Parathyroid adenoma (tissue), 2 donors: ENCODE data around the gene SUSD4.

Experiments used
- H2AFZ ChIP-seq: fragments of 300-600 bp; sonication (generic); one replicate; pipeline ENCODE4 v1.7.0; 2017; ENCODE audit warnings: antibody characterized with exemption, mild to moderate bottlenecking
- H3K27ac ChIP-seq: fragments of 300-600 bp; sonication (generic); one replicate; pipeline ENCODE4 v1.7.0; 2017
- H3K27me3 ChIP-seq: fragments of 300-600 bp; sonication (generic); one replicate; pipeline ENCODE4 v1.7.0; 2017; ENCODE audit warnings: low read length; ENCODE audit not compliant: control insufficient read depth, insufficient read depth
- H3K36me3 ChIP-seq: fragments of 300-600 bp; sonication (generic); one replicate; pipeline ENCODE4 v1.7.0; 2017; ENCODE audit warnings: low read length; ENCODE audit not compliant: control insufficient read depth, insufficient read depth
- H3K4me1 ChIP-seq: fragments of 300-600 bp; sonication (generic); one replicate; pipeline ENCODE4 v1.7.0; 2017; ENCODE audit warnings: control low read depth
- H3K4me2 ChIP-seq: fragments of 300-600 bp; sonication (generic); one replicate; pipeline ENCODE4 v1.7.0; 2017; ENCODE audit warnings: low read length
- H3K4me3 ChIP-seq: fragments of 300-600 bp; sonication (generic); one replicate; pipeline ENCODE4 v1.7.0; 2017; ENCODE audit warnings: low read depth, low read length
- H3K79me2 ChIP-seq: fragments of 300-600 bp; sonication (generic); one replicate; pipeline ENCODE4 v1.7.0; 2017; ENCODE audit warnings: control low read depth
- H3K9ac ChIP-seq: fragments of 300-600 bp; sonication (generic); one replicate; pipeline ENCODE4 v1.7.0; 2017; ENCODE audit warnings: mild to moderate bottlenecking
- H3K9me3 ChIP-seq: fragments of 300-600 bp; sonication (generic); one replicate; pipeline ENCODE4 v1.7.0; 2017; ENCODE audit warnings: low read length; ENCODE audit not compliant: control insufficient read depth
- CTCF ChIP-seq: fragments of 300-600 bp; sonication (generic); IDR thresholded peaks from one replicate; pipeline ENCODE4 v1.7.0; 2017; ENCODE audit warnings: antibody characterized with exemption, mild to moderate bottlenecking
- donor health status: primary hyperparathyroidism.

Gene SUSD4

GRCh38 chr1:223233019-223233409, 131.0 kb downstream of the SUSD4 start:
- H3K27ac ChIP-seq: no peak overlapping the region
- no peak for TF ChIP-seq CTCF
- H3K4me2 ChIP-seq: no peak overlapping the region
- H3K9ac ChIP-seq: no peak overlapping the region
- no peaks in the 10 kb centered on the region for H3K4me1 ChIP-seq
- no peak overlapping the region for H3K4me3 ChIP-seq
- H2AFZ ChIP-seq: no peak overlapping the region
- H3K36me3 ChIP-seq: no peaks in the 10 kb centered on the region
- no peaks in the 10 kb centered on the region for H3K79me2 ChIP-seq
- H3K9me3 ChIP-seq: no peaks in the 10 kb centered on the region
- no peaks in the 10 kb centered on the region for H3K27me3 ChIP-seq

- no peak overlapping the region for H3K27ac ChIP-seq
- no peaks in the 10 kb centered on the region for H3K9me3 ChIP-seq
- H3K4me2 ChIP-seq: no peak overlapping the region
- H3K79me2 ChIP-seq: no peaks in the 10 kb centered on the region
- no peak for TF ChIP-seq CTCF
- no peak overlapping the region for H2AFZ ChIP-seq
- no peaks in the 10 kb centered on the region for H3K27me3 ChIP-seq
- H3K9ac ChIP-seq: no peak overlapping the region
- no peaks in the 10 kb centered on the region for H3K36me3 ChIP-seq
- H3K4me1 ChIP-seq: no peaks in the 10 kb centered on the region
- H3K4me3 ChIP-seq: no peak overlapping the region
Measured at GRCh38 chr1:223231581-223231980, 132.4 kb downstream of the SUSD4 start.

GRCh38 chr1:223231011-223231572, 132.9 kb downstream of the SUSD4 start:
- Histone ChIP-seq H3K27ac (no peak overlapping the region), H3K9me3 (no peaks in the 10 kb centered on the region), H3K9ac (no peak overlapping the region), H3K4me2 (no peak overlapping the region), H3K79me2 (no peaks in the 10 kb centered on the region), H3K4me3 (no peak overlapping the region), H2AFZ (no peak overlapping the region), H3K36me3 (no peaks in the 10 kb centered on the region), H3K27me3 (no peaks in the 10 kb centered on the region), H3K4me1 (no peaks in the 10 kb centered on the region)
- TF ChIP-seq CTCF: no peak

GRCh38 chr1:223230161-223230881, 133.7 kb downstream of the SUSD4 start:
- H3K4me2 ChIP-seq: no peak overlapping the region
- no peaks in the 10 kb centered on the region for H3K9me3 ChIP-seq
- H3K4me1 ChIP-seq: no peaks in the 10 kb centered on the region
- no peaks in the 10 kb centered on the region for H3K27me3 ChIP-seq
- TF ChIP-seq CTCF: no peak
- no peak overlapping the region for H3K4me3 ChIP-seq
- no peaks in the 10 kb centered on the region for H3K36me3 ChIP-seq
- no peak overlapping the region for H2AFZ ChIP-seq
- no peaks in the 10 kb centered on the region for H3K79me2 ChIP-seq
- no peak overlapping the region for H3K9ac ChIP-seq
- H3K27ac ChIP-seq: no peak overlapping the region

- no peak overlapping the region for H3K4me3 ChIP-seq
- no peaks in the 10 kb centered on the region for H3K36me3 ChIP-seq
- H3K4me1 ChIP-seq: no peaks in the 10 kb centered on the region
- no peak overlapping the region for H3K27ac ChIP-seq
- no peak for TF ChIP-seq CTCF
- H3K79me2 ChIP-seq: no peaks in the 10 kb centered on the region
- H3K27me3 ChIP-seq: no peaks in the 10 kb centered on the region
- no peak overlapping the region for H3K9ac ChIP-seq
- no peak overlapping the region for H2AFZ ChIP-seq
- no peak overlapping the region for H3K4me2 ChIP-seq
- no peaks in the 10 kb centered on the region for H3K9me3 ChIP-seq
Measured at GRCh38 chr1:223229756-223230155, 134.2 kb downstream of the SUSD4 start.
